Thyroid gland (tissue), 4 donors: ENCODE data around the gene NNAT. TPM values are rescaled to one million over a fixed set of nuclear protein-coding genes. Genes with fewer than 3 reads are reported as not detected.

Experiments
- DNase-seq, 2 donors: peaks; one replicate each; pipeline ENCODE4 v3.0.0-alpha.2; 2019
- H3K27ac ChIP-seq, 3 donors: fragments of 200-600 bp; sonication (generic); 1 replicate in 2 of 3; 2 replicates in 1 of 3; pipeline ENCODE4 v1.5.1; 2016 to 2019; ENCODE audit warnings: mild to moderate bottlenecking in 1 of 3, moderate library complexity in 1 of 3
- H3K27me3 ChIP-seq: fragments of 200-600 bp; sonication (generic); one replicate; pipeline ENCODE4 v1.5.1; 2019
- H3K36me3 ChIP-seq, 2 donors: fragments of 200-600 bp; sonication (generic); one replicate each; pipeline ENCODE4 v1.5.1; 2016 to 2019
- H3K4me1 ChIP-seq, 2 donors: fragments of 200-600 bp; sonication (generic); one replicate each; pipeline ENCODE4 v1.5.1; 2017 to 2019
- H3K4me3 ChIP-seq, 3 donors: fragments of 200-600 bp; sonication (generic); replicated peaks in 1 of 3; 1 replicate in 2 of 3; 2 replicates in 1 of 3; pipeline ENCODE4 v1.5.1; 2016; ENCODE audit warnings: mild to moderate bottlenecking in 1 of 3
- H3K9me3 ChIP-seq: fragments of 200-600 bp; sonication (generic); one replicate; pipeline ENCODE4 v1.5.1; 2017
- CTCF ChIP-seq, 6 experiments: fragments of 200-600 bp in 3 of 6; fragments of 450-650 bp in 3 of 6; sonication (generic) in 3 of 6; IDR thresholded peaks; one replicate each; pipeline ENCODE4 v1.5.1; 2016 to 2019; ENCODE audit warnings: antibody characterized with exemption in 6 of 6, mild to moderate bottlenecking in 2 of 6, inconsistent platforms in 1 of 6, moderate library complexity in 1 of 6
- POLR2A ChIP-seq, 2 donors: fragments of 450-650 bp; IDR thresholded peaks; one replicate each; pipeline ENCODE4 v1.6.1; 2017; ENCODE audit warnings: antibody characterized with exemption in 2 of 2, mild to moderate bottlenecking in 2 of 2, moderate library complexity in 1 of 2
- WGBS, 2 donors: methylation state at CpG; one replicate each; pipeline ENCODE4 v1.1.5; 2017; 5-methylcytosine and 5-hydroxymethylcytosine counted together
- intact Hi-C: fragments of 100-400 bp; cut with DNase I; formaldehyde crosslinking; loops from one replicate; pipeline ENCODE4 v1.15.1; 2023
- total RNA-seq, 4 donors: library from RNA; depleted of rRNA; stranded (reverse); fragments of >200 nt; gene quantifications; one replicate each; pipeline ENCODE4 v1.2.3, GENCODE V29; 2016

The NNAT gene
- total RNA-seq, 4 donors from 2014 or later, result 0.45 to 4.9 (median 1.6) TPM

- Histone ChIP-seq H3K9me3 (no peaks in the 10 kb centered on the region), H3K4me3 (no peak overlapping the region), H3K36me3 (no peaks in the 10 kb centered on the region), H3K27me3 (no peaks in the 10 kb centered on the region), H3K27ac (no peak overlapping the region), H3K4me1 (no peaks in the 10 kb centered on the region)
- TF ChIP-seq CTCF (IDR thresholded peaks at IDR 0.05), result no peak
- no peak for TF ChIP-seq POLR2A (IDR thresholded peaks at IDR 0.05)
- intact Hi-C loops, result no loop called here
- peak; percentile 80 to 81 for DNase-seq
- 27 to 39% methylated on average over 5 of the region's 5 CpGs for WGBS, 2 donors
Observed at GRCh38 chr20:37475252-37475651, 45.8 kb upstream of the NNAT start.

GRCh38 chr20:37477041-37477440, 44.0 kb upstream of the NNAT start:
- Histone ChIP-seq H3K36me3 (no peaks in the 10 kb centered on the region), H3K27ac (no peak overlapping the region), H3K27me3 (no peaks in the 10 kb centered on the region), H3K4me3 (no peak overlapping the region), H3K4me1 (no peaks in the 10 kb centered on the region), H3K9me3 (no peaks in the 10 kb centered on the region)
- TF ChIP-seq CTCF (IDR thresholded peaks at IDR 0.05) (no peak), POLR2A (IDR thresholded peaks at IDR 0.05) (no peak)
- WGBS, 2 donors, result 73 to 92% methylated on average over 3 of the region's 3 CpGs
- intact Hi-C loops, result no loop called here
- DNase-seq, result no peak

GRCh38 chr20:37479266-37479665, 41.8 kb upstream of the NNAT start:
- Histone ChIP-seq H3K27ac (no peak overlapping the region), H3K4me1 (no peaks in the 10 kb centered on the region), H3K9me3 (no peaks in the 10 kb centered on the region), H3K36me3 (no peaks in the 10 kb centered on the region), H3K4me3 (no peak overlapping the region), H3K27me3 (no peaks in the 10 kb centered on the region)
- intact Hi-C loops, result no loop called here
- WGBS, 2 donors, result 79 to 83% methylated on average over 6 of the region's 6 CpGs
- TF ChIP-seq CTCF (IDR thresholded peaks at IDR 0.05), result no peak
- no peak for TF ChIP-seq POLR2A (IDR thresholded peaks at IDR 0.05)
- DNase-seq, result no peak

GRCh38 chr20:37479925-37480691, 40.9 kb upstream of the NNAT start:
- no peaks in the 10 kb centered on the region for H3K27me3 ChIP-seq
- H3K4me3 ChIP-seq, result no peak overlapping the region
- intact Hi-C loops, result no loop called here
- no peaks in the 10 kb centered on the region for H3K4me1 ChIP-seq
- no peaks in the 10 kb centered on the region for H3K36me3 ChIP-seq
- no peaks in the 10 kb centered on the region for H3K9me3 ChIP-seq
- H3K27ac ChIP-seq, result no peak overlapping the region
- WGBS, 2 donors, result 80% methylated on average over 9 of the region's 9 CpGs
- no peak for TF ChIP-seq CTCF (IDR thresholded peaks at IDR 0.05)
- no peak for TF ChIP-seq POLR2A (IDR thresholded peaks at IDR 0.05)
- DNase-seq, result peak in 1 of 2 donors; percentile 7

- TF ChIP-seq CTCF (IDR thresholded peaks at IDR 0.05) (no peak), POLR2A (IDR thresholded peaks at IDR 0.05) (no peak)
- 75% methylated on average over 1 of the region's 1 CpG for WGBS, 2 donors
- H3K4me1 ChIP-seq, result no peaks in the 10 kb centered on the region
- H3K27ac ChIP-seq, result no peak overlapping the region
- H3K9me3 ChIP-seq, result no peaks in the 10 kb centered on the region
- no peak overlapping the region for H3K4me3 ChIP-seq
- DNase-seq, result no peak
- H3K36me3 ChIP-seq, result no peaks in the 10 kb centered on the region
- no peaks in the 10 kb centered on the region for H3K27me3 ChIP-seq
- intact Hi-C loops, result no loop called here
Observed at GRCh38 chr20:37480919-37481318, 40.1 kb upstream of the NNAT start.
